Body of pancreas (tissue), 4 donors: Measurements from ENCODE around the gene PHGDH. TPM values are rescaled to one million over a fixed set of nuclear protein-coding genes. Genes with fewer than 3 reads are reported as not detected.

Source experiments
- ATAC-seq: fragments of 150-250 bp; one replicate; pipeline ENCODE4 v1.9.1; 2016
- DNase-seq, 4 donors: peaks; one replicate each; pipeline ENCODE4 v3.0.0-alpha.2; 2019
- H3K27ac ChIP-seq, 4 donors: fragments of 200-600 bp; sonication (generic); 1 replicate in 3 of 4; 2 replicates in 1 of 4; pipeline versions ENCODE4 v1.5.1 to v1.6.1; 2016 to 2019; ENCODE audit warnings: mild to moderate bottlenecking in 1 of 4, mixed read lengths in 1 of 4, moderate library complexity in 1 of 4
- H3K27me3 ChIP-seq, 2 donors: fragments of 200-600 bp; sonication (generic); one replicate each; pipeline ENCODE4 v1.6.0; 2016; ENCODE audit warnings: mild to moderate bottlenecking in 1 of 2
- H3K36me3 ChIP-seq, 2 donors: fragments of 200-600 bp; sonication (generic); replicated peaks in 1 of 2; 2 replicates each; pipeline ENCODE4 v1.5.1; 2016; ENCODE audit warnings: low read depth in 2 of 2; ENCODE audit not compliant: insufficient read depth in 1 of 2
- H3K4me1 ChIP-seq: fragments of 200-600 bp; sonication (generic); one replicate; pipeline ENCODE4 v1.6.0; 2016
- H3K4me3 ChIP-seq, 2 donors: fragments of 200-600 bp; sonication (generic); 1 replicate in 1 of 2; 2 replicates in 1 of 2; pipeline ENCODE4 v1.5.1; 2016 to 2019
- H3K9me3 ChIP-seq, 3 donors: fragments of 200-600 bp; sonication (generic); 1 replicate in 2 of 3; 2 replicates in 1 of 3; pipeline ENCODE4 v1.5.1; 2016
- CTCF ChIP-seq, 7 experiments: fragments of 450-650 bp in 4 of 7; fragments of 200-600 bp in 3 of 7; sonication (generic) in 3 of 7; IDR thresholded peaks; one replicate each; pipeline ENCODE4 v1.5.1; 2016 to 2019; ENCODE audit warnings: antibody characterized with exemption in 7 of 7
- POLR2A ChIP-seq, 3 donors: fragments of 450-650 bp; IDR thresholded peaks; one replicate each; pipeline ENCODE4 v1.6.1; 2016; ENCODE audit warnings: antibody characterized with exemption in 3 of 3, mild to moderate bottlenecking in 2 of 3
- WGBS, 2 donors: methylation state at CpG; one replicate each; pipeline ENCODE4 v1.1.5; 2017; 5-methylcytosine and 5-hydroxymethylcytosine counted together
- intact Hi-C: fragments of 100-400 bp; cut with DNase I; formaldehyde crosslinking; loops from one replicate; pipeline ENCODE4 v1.15.1; 2023
- total RNA-seq, 2 donors: library from RNA; depleted of rRNA; stranded (reverse); fragments of >200 nt; gene quantifications; one replicate each; pipeline ENCODE4 v1.1.0, GENCODE V29; 2016

The PHGDH gene
- total RNA-seq, 2 donors from 2014 or later = 75.5 to 101 TPM

- intact Hi-C loops = no loop called here
- H3K27me3 ChIP-seq = no peaks in the 10 kb centered on the region
- H3K27ac ChIP-seq = no peak overlapping the region
- H3K9me3 ChIP-seq = no peaks in the 10 kb centered on the region
- TF ChIP-seq POLR2A (IDR thresholded peaks at IDR 0.05) (no peak), CTCF (IDR thresholded peaks at IDR 0.05) (no peak)
- H3K4me3 ChIP-seq = no peak overlapping the region
- ATAC-seq (no peak), DNase-seq (no peak)
- peaks cover 5% of the 10 kb centered on the region for H3K4me1 ChIP-seq
- H3K36me3 ChIP-seq = no peaks in the 10 kb centered on the region
- WGBS, 2 donors = 58 to 66% methylated on average over 4 of the region's 4 CpGs
Measured at GRCh38 chr1:119752592-119752991, 40.9 kb downstream of the PHGDH start.

- no peak for DNase-seq
- 69 to 76% methylated on average over 3 of the region's 3 CpGs for WGBS, 2 donors
- H3K4me3 ChIP-seq = no peak overlapping the region
- TF ChIP-seq POLR2A (IDR thresholded peaks at IDR 0.05) (no peak), CTCF (IDR thresholded peaks at IDR 0.05) (no peak)
- intact Hi-C loops = no loop called here
- ATAC-seq = no peak
- H3K9me3 ChIP-seq = no peaks in the 10 kb centered on the region
- H3K4me1 ChIP-seq = no peaks in the 10 kb centered on the region
- no peak overlapping the region for H3K27ac ChIP-seq
- no peaks in the 10 kb centered on the region for H3K27me3 ChIP-seq
- no peaks in the 10 kb centered on the region for H3K36me3 ChIP-seq
Measured at GRCh38 chr1:119758584-119758983, 46.9 kb downstream of the PHGDH start.

GRCh38 chr1:119762409-119762808, 50.7 kb downstream of the PHGDH start:
- TF ChIP-seq POLR2A (IDR thresholded peaks at IDR 0.05) (no peak), CTCF (IDR thresholded peaks at IDR 0.05) (no peak)
- intact Hi-C loops = no loop called here
- WGBS, 2 donors = 89 to 100% methylated on average over 1 of the region's 1 CpG
- H3K27ac ChIP-seq = no peak overlapping the region
- DNase-seq (no peak), ATAC-seq (no peak)
- H3K36me3 ChIP-seq = no peaks in the 10 kb centered on the region
- no peak overlapping the region for H3K4me3 ChIP-seq
- no peaks in the 10 kb centered on the region for H3K9me3 ChIP-seq
- peaks cover 14% of the 10 kb centered on the region for H3K4me1 ChIP-seq
- H3K27me3 ChIP-seq = no peaks in the 10 kb centered on the region

GRCh38 chr1:119762953-119763352, 51.2 kb downstream of the PHGDH start:
- Histone ChIP-seq H3K4me3 (no peak overlapping the region), H3K27me3 (no peaks in the 10 kb centered on the region), H3K4me1 (peaks cover 14% of the 10 kb centered on the region), H3K9me3 (no peaks in the 10 kb centered on the region), H3K36me3 (no peaks in the 10 kb centered on the region), H3K27ac (no peak overlapping the region)
- TF ChIP-seq POLR2A (IDR thresholded peaks at IDR 0.05) (no peak), CTCF (IDR thresholded peaks at IDR 0.05) (no peak)
- ATAC-seq (no peak), DNase-seq (no peak)
- intact Hi-C loops = no loop called here
- WGBS, 2 donors = 85 to 93% methylated on average over 1 of the region's 1 CpG

- no peaks in the 10 kb centered on the region for H3K36me3 ChIP-seq
- H3K27me3 ChIP-seq = no peaks in the 10 kb centered on the region
- H3K4me3 ChIP-seq = no peak overlapping the region
- no peak for ATAC-seq
- H3K27ac ChIP-seq = no peak overlapping the region
- DNase-seq = no peak
- peaks cover 26% of the 10 kb centered on the region for H3K4me1 ChIP-seq
- TF ChIP-seq POLR2A (IDR thresholded peaks at IDR 0.05) (no peak), CTCF (IDR thresholded peaks at IDR 0.05) (no peak)
- WGBS, 2 donors = 82 to 91% methylated on average over 6 of the region's 6 CpGs
- intact Hi-C loops = no loop called here
- H3K9me3 ChIP-seq = no peaks in the 10 kb centered on the region
Measured at GRCh38 chr1:119764220-119764619, 52.5 kb downstream of the PHGDH start.
